Prostate gland (tissue), 2 donors: ENCODE measurements around the gene ZNF830. TPM values are rescaled to one million over a fixed set of nuclear protein-coding genes. Genes with fewer than 3 reads are reported as not detected.

ENCODE experiments used
- DNase-seq: peaks from one replicate; pipeline ENCODE4 v3.0.0-alpha.2; 2019; ENCODE audit warnings: low spot score
- H3K27ac ChIP-seq, 2 donors: fragments of 200-600 bp; sonication (generic); 2 replicates each; pipeline ENCODE4 v1.5.1; 2017 to 2019
- H3K27me3 ChIP-seq: fragments of 200-600 bp; sonication (generic); replicated peaks from 2 replicates; pipeline ENCODE4 v1.5.1; 2019; ENCODE audit not compliant: insufficient read depth
- H3K36me3 ChIP-seq, 2 donors: fragments of 200-600 bp; sonication (generic); 1 replicate in 1 of 2; 2 replicates in 1 of 2; pipeline versions ENCODE4 v1.5.1 to v1.8.1; 2017 to 2019
- H3K4me1 ChIP-seq: fragments of 200-600 bp; sonication (generic); replicated peaks from 2 replicates; pipeline ENCODE4 v1.5.1; 2019
- H3K4me3 ChIP-seq, 2 donors: fragments of 200-600 bp; sonication (generic); 2 replicates each; pipeline ENCODE4 v1.5.1; 2017 to 2019
- H3K9me3 ChIP-seq: fragments of 200-600 bp; sonication (generic); 2 replicates; pipeline ENCODE4 v1.5.1; 2017
- POLR2A ChIP-seq: fragments of 450-650 bp; IDR thresholded peaks from one replicate; pipeline ENCODE4 v1.6.1; 2016; ENCODE audit warnings: antibody characterized with exemption, mild to moderate bottlenecking
- POLR2AphosphoS5 ChIP-seq: sonication (generic); formaldehyde crosslinking; IDR thresholded peaks from one replicate; pipeline ENCODE4 v1.6.1; 2017; ENCODE audit warnings: antibody characterized with exemption
- WGBS: methylation state at CpG from one replicate; pipeline ENCODE4 v1.1.5; 2018; 5-methylcytosine and 5-hydroxymethylcytosine counted together
- intact Hi-C: fragments of 100-400 bp; cut with DNase I; formaldehyde crosslinking; loops from one replicate; pipeline ENCODE4 v1.14.2; 2022
- total RNA-seq, 2 donors: library from RNA; depleted of rRNA; stranded (reverse); fragments of >200 nt; gene quantifications; one replicate each; pipeline ENCODE4 v1.1.0, GENCODE V29; 2016
- TF ChIP-seq, protein P1 (sequence below), 4 experiments: fragments of 200-600 bp in 2 of 4; fragments of 450-650 bp in 2 of 4; sonication (generic) in 2 of 4; IDR thresholded peaks; 1 replicate in 3 of 4; 2 replicates in 1 of 4; pipeline ENCODE4 v1.5.1; 2016 to 2019; ENCODE audit warnings: antibody characterized with exemption in 4 of 4, mild to moderate bottlenecking in 2 of 4, moderate library complexity in 2 of 4

ZNF830 gene
- total RNA-seq, 2 donors from 2014 or later = 15.0 to 21.0 TPM

DNA sequence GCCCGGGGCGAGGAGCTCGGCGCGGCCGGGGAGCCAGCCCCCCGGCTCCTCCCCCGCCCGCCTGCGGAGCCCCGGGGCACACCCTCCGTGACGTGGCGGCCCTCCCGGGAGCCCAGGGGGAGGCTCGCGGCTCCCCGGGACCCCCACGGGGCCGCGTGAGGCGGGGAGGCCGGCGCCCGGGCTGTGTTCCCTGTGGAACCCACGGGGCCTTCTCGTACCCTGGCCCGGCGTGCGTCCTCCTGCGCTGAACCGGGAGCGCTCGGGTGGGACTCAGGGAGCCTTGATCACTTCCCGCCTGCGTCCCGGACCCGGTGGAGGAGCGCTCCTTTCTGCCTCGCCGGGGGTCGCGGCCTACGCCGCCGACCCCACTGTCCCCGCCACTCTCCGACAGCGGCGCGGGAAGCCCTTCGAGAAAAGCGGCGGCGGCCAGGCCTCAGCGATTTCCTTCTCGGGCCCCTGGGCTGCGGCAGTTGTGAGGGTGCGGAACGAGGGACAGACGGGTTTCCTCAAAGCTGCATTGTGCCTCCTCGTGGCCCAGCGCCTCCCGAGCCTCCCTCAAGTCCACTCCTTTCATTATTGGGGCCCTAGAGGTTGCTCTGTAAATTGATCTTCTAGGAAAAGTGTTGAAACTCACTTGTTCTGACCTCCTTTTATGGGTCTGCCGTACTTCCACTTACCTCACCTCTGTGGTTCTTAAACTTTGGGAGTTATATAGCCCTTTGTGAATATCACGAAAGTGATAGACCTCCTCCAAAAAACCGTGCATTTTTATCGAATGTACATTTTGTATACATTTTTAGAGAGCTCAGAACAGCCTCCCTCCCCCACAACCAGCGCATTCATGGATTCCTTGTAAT lies 19.6 kb downstream of the ZNF830 start:
- H3K27me3 ChIP-seq = no peaks in the 10 kb centered on the region
- H3K27ac ChIP-seq = peak overlapping the region; percentile 99 to 100
- intact Hi-C loops = loop anchor here (1.0 kb wide), 1 partner anchor 82 kb away; the partner anchor contains the start of gene RFFL
- no peaks in the 10 kb centered on the region for H3K4me1 ChIP-seq
- no peaks in the 10 kb centered on the region for H3K9me3 ChIP-seq
- H3K36me3 ChIP-seq = no peaks in the 10 kb centered on the region
- H3K4me3 ChIP-seq = peak overlapping the region; percentile 85 to 91
- whole genome bisulfite sequencing = under 1% methylated on average over 62 of the region's 69 CpGs
- TF ChIP-seq, protein P1, sequence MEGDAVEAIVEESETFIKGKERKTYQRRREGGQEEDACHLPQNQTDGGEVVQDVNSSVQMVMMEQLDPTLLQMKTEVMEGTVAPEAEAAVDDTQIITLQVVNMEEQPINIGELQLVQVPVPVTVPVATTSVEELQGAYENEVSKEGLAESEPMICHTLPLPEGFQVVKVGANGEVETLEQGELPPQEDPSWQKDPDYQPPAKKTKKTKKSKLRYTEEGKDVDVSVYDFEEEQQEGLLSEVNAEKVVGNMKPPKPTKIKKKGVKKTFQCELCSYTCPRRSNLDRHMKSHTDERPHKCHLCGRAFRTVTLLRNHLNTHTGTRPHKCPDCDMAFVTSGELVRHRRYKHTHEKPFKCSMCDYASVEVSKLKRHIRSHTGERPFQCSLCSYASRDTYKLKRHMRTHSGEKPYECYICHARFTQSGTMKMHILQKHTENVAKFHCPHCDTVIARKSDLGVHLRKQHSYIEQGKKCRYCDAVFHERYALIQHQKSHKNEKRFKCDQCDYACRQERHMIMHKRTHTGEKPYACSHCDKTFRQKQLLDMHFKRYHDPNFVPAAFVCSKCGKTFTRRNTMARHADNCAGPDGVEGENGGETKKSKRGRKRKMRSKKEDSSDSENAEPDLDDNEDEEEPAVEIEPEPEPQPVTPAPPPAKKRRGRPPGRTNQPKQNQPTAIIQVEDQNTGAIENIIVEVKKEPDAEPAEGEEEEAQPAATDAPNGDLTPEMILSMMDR (IDR thresholded peaks at IDR 0.05) = peak in 3 of 4 experiments; percentile 14 to 48 (median 47)
- TF ChIP-seq POLR2A (no peak), POLR2AphosphoS5 (no peak)
- peak; percentile 76 for DNase-seq

DNA sequence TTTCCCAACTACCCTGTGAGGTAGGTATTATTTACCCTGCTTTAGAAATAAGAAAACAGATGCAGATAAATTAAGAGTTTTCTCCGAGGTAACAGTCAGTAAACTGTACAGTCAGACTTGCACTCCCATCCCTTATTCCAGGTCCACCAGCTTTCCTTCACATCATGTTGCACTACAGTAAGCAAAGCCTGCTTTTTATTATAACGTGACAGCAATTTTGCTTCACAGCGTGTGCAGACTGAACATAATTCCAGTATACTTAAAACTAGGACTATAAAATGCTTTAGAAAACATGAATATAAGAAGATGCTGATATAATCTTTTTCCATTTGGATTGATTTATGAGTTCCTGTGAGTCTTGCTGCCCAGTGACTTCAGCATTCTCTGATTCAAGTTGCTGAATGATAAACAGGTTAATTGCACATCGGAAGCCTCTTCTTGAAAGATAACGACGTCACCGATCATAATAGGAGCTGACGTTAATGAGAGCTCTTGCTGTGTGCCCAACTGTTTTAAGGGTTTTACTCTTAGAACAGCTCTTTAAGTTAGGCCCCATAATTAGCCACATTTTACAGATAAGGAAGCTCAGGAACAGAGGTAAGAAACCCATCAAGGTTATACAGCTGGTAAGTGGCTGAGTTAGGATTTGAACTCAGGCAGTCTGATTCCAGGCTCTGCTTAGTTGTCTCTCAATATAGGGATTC lies 20.4 kb downstream of the ZNF830 start:
- WGBS = 5% methylated on average over 8 of the region's 8 CpGs
- no peak for DNase-seq
- intact Hi-C loops = loop anchor here (1.0 kb wide), 1 partner anchor 82 kb away; the partner anchor contains the start of gene RFFL
- no peaks in the 10 kb centered on the region for H3K27me3 ChIP-seq
- H3K4me3 ChIP-seq = peak overlapping the region; percentile 85 to 91
- no peak for TF ChIP-seq POLR2A
- TF ChIP-seq, protein P1 (IDR thresholded peaks at IDR 0.05) = no peak
- no peak for TF ChIP-seq POLR2AphosphoS5
- H3K4me1 ChIP-seq = no peaks in the 10 kb centered on the region
- no peaks in the 10 kb centered on the region for H3K9me3 ChIP-seq
- H3K27ac ChIP-seq = peak overlapping the region; percentile 99 to 100
- H3K36me3 ChIP-seq = no peaks in the 10 kb centered on the region

DNA sequence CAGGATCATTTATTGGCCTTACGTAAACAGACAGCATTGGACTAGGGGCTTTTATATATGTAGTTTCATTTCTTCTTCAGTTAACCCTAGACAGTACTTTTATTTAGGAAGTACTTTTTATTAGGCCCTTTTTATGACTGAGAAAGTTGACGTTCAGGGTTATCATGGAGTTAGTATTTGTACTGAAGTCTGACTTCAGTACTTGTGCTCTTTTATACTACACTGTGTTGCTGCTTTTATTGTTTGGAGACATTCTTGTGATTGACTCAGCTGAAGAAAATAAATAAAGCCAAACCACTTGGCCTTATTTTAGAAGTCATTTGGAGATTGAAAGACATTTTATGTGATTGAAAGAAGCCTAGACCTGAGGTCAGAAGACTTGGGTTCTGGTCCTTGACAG lies 25.9 kb downstream of the ZNF830 start:
- 57% methylated on average over 2 of the region's 2 CpGs for WGBS
- intact Hi-C loops = no loop called here
- Histone ChIP-seq H3K27me3 (no peaks in the 10 kb centered on the region), H3K27ac (peak overlapping the region; percentile 45 to 75), H3K4me3 (no peak overlapping the region), H3K9me3 (no peaks in the 10 kb centered on the region), H3K36me3 (no peaks in the 10 kb centered on the region), H3K4me1 (peaks cover 7% of the 10 kb centered on the region)
- no peak for TF ChIP-seq POLR2A
- TF ChIP-seq, protein P1 (IDR thresholded peaks at IDR 0.05) = no peak
- TF ChIP-seq POLR2AphosphoS5 = peak; percentile 46
- no peak for DNase-seq

DNA sequence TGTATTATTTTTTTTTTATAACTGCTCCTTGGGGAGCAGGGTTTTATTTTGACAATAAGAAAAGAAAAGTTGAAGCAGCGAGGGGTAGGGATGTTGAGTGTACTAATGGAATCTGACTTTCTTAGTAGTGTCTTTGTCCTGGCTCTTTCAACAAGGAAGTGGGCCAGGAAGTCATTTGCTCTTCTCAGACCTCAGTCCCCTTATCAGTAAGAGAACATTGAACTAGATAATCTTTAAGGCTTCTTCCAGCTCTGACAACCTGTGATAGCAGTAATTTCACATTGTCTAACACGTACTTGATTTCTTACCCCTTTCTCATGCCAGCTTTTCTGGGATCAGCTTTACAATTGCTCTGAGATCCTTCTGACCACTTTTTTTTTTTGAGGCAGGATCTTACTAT lies 27.3 kb downstream of the ZNF830 start:
- no peak for DNase-seq
- 91% methylated on average over 2 of the region's 2 CpGs for WGBS
- no peaks in the 10 kb centered on the region for H3K9me3 ChIP-seq
- TF ChIP-seq POLR2AphosphoS5 = no peak
- TF ChIP-seq, protein P1 (IDR thresholded peaks at IDR 0.05) = no peak
- TF ChIP-seq POLR2A = no peak
- intact Hi-C loops = no loop called here
- H3K4me1 ChIP-seq = peaks cover 7% of the 10 kb centered on the region
- peak overlapping the region; percentile 45 to 75 for H3K27ac ChIP-seq
- H3K27me3 ChIP-seq = no peaks in the 10 kb centered on the region
- H3K36me3 ChIP-seq = no peaks in the 10 kb centered on the region
- no peak overlapping the region for H3K4me3 ChIP-seq
